CD4-positive, alpha-beta T cell (primary cell): ENCODE measurements around the gene C11orf97. TPM values are rescaled to one million over a fixed set of nuclear protein-coding genes. Genes with fewer than 3 reads are reported as not detected.

Source experiments
- ATAC-seq: fragments of 200-7000 bp; cut with Tn5 transposase; one replicate; pipeline ENCODE4 v1.10.0; 2022; ENCODE audit warnings: mild to moderate bottlenecking; ENCODE audit not compliant: poor library complexity
- CTCF ChIA-PET: fragments of 350-600 bp; sonication (Branson Sonifier 250); formaldehyde crosslinking; loops from one replicate; lab custom pipeline; 2021; ENCODE audit warnings: antibody characterized with exemption, inconsistent platforms; lab: Charles Lee
- POLR2A ChIA-PET: fragments of 350-600 bp; sonication (Branson Sonifier 250); formaldehyde crosslinking; loops from one replicate; lab custom pipeline; 2021; ENCODE audit warnings: antibody characterized with exemption, inconsistent platforms; lab: Charles Lee
- DNase-seq, 14 experiments: peaks; one replicate each; pipeline ENCODE4 v3.0.0-alpha.2; 2013 to 2020; ENCODE audit warnings: mixed read lengths in 2 of 14
- H3K27ac ChIP-seq, 2 donors: one replicate each; pipeline versions ENCODE4 v1.5.1 to v1.7.0; 2013; ENCODE audit warnings: low read length in 2 of 2, low read depth in 1 of 2, mild to moderate bottlenecking in 1 of 2
- H3K27me3 ChIP-seq, 2 experiments: 1 replicate in 1 of 2; 2 replicates in 1 of 2; pipeline versions ENCODE4 v1.6.1 to v1.7.0; 2013; ENCODE audit warnings: low read length in 2 of 2, control low read depth in 1 of 2, mild to moderate bottlenecking in 1 of 2, moderate library complexity in 1 of 2; ENCODE audit not compliant: insufficient read depth in 2 of 2, control insufficient read depth in 1 of 2
- H3K36me3 ChIP-seq: one replicate; pipeline ENCODE4 v1.6.1; 2013; ENCODE audit warnings: low read length, control low read depth; ENCODE audit not compliant: insufficient read depth
- H3K4me1 ChIP-seq: one replicate; pipeline ENCODE4 v1.6.1; 2013; ENCODE audit warnings: low read length, control low read depth; ENCODE audit not compliant: insufficient read depth
- H3K4me3 ChIP-seq: one replicate; pipeline ENCODE4 v1.5.1; 2013; ENCODE audit warnings: mild to moderate bottlenecking, low read length, moderate library complexity
- H3K9me3 ChIP-seq, 2 experiments: 1 replicate in 1 of 2; 2 replicates in 1 of 2; pipeline versions ENCODE4 v1.6.1 to v1.7.0; 2013; ENCODE audit warnings: low read length in 2 of 2, mild to moderate bottlenecking in 2 of 2, control low read depth in 1 of 2, moderate library complexity in 1 of 2; ENCODE audit not compliant: control insufficient read depth in 1 of 2, insufficient read depth in 1 of 2
- H3K27ac Mint-ChIP-seq: one replicate; pipeline ENCODE4 v1.8.0; 2020; ENCODE audit warnings: mixed read lengths
- H3K27me3 Mint-ChIP-seq: one replicate; pipeline ENCODE4 v1.8.0; 2021; ENCODE audit warnings: mixed read lengths
- H3K36me3 Mint-ChIP-seq: one replicate; pipeline ENCODE4 v1.8.0; 2021; ENCODE audit warnings: low read depth, mixed read lengths
- H3K4me1 Mint-ChIP-seq: one replicate; pipeline ENCODE4 v1.8.0; 2021; ENCODE audit warnings: low read depth, mixed read lengths
- H3K4me3 Mint-ChIP-seq: one replicate; pipeline ENCODE4 v1.8.0; 2020; ENCODE audit warnings: mild to moderate bottlenecking, mixed read lengths
- H3K9me3 Mint-ChIP-seq: one replicate; pipeline ENCODE4 v1.8.0; 2020; ENCODE audit warnings: mixed read lengths
- CTCF ChIP-seq: fragments of 200-600 bp; IDR thresholded peaks from one replicate; pipeline ENCODE4 v1.8.0; 2022; ENCODE audit warnings: antibody characterized with exemption, mild to moderate bottlenecking
- intact Hi-C, 2 experiments: fragments of 100-400 bp; cut with DNase I in 1 of 2; cut with micrococcal nuclease in 1 of 2; formaldehyde crosslinking; loops; one replicate each; pipeline versions ENCODE4 v1.15.1 to v1.9.0; 2023 to 2025; cut with DNase I, micrococcal nuclease
- total RNA-seq, 174 experiments: library from RNA in 2 of 174; stranded (reverse) in 2 of 174; gene quantifications; one replicate each; pipeline ENCODE4 v1.2.3 and lab custom pipeline; 2021 to 2026

The C11orf97 gene
- total RNA-seq, 2 experiments from 2014 or later = not detected

- ChIA-PET CTCF (no interaction called here), POLR2A (interaction anchor here (0.5 to 1.5 kb wide), 11 partner anchors 12 to 832 kb away, joined by 3 to 12 read pairs (median 3); partner anchors contain the start of genes C11orf54, C11orf97, CEP295 and MED17)
- TF ChIP-seq CTCF = no peak
- intact Hi-C loops = loop anchor here (2.0 to 10.0 kb wide), 6 partner anchors 365 to 1296 kb away; partner anchors contain the start of genes C11orf54 (in 1 of the 2), CWC15 (in 1 of the 2), KDM4D (in 1 of the 2) and MED17 (in 1 of the 2)
- Mint-ChIP-seq H3K4me3 (peak within 1 kb of the TSS; percentile 97), H3K4me1 (peaks cover 54% of the 10 kb centered on the region), H3K27me3 (no peaks in the 10 kb centered on the region), H3K9me3 (no peaks in the 10 kb centered on the region), H3K27ac (peak within 1 kb of the TSS; percentile 92), H3K36me3 (peaks cover 69% of the 10 kb centered on the region)
- DNase-seq (peak; percentile 91 to 99 (median 95)), ATAC-seq (peak; percentile 98)
- H3K9me3 ChIP-seq = no peaks in the 10 kb centered on the region
- H3K4me1 ChIP-seq = peaks cover 8% of the 10 kb centered on the region
- H3K27ac ChIP-seq = peak within 1 kb of the TSS; percentile 65 to 86
- no peaks in the 10 kb centered on the region for H3K27me3 ChIP-seq
- H3K36me3 ChIP-seq = peaks cover 38% of the 10 kb centered on the region
- H3K4me3 ChIP-seq = peak within 1 kb of the TSS; percentile 83
Observed at GRCh38 chr11:94493281-94494125, 18.8 kb upstream of the C11orf97 start, which contains the start of the genes ANKRD49 and MRE11. TSS of gene ANKRD49 (plus strand) at chr11:94493984. CDS start at chr11:94496694, 2,710 bp downstream. TSS of gene MRE11 (minus strand) at chr11:94493844. CDS start at chr11:94492801, 1,043 bp downstream.

GRCh38 chr11:94494126-94494680 is 18.1 kb upstream of the C11orf97 start:
- Mint-ChIP-seq H3K27ac (peak overlapping the region; percentile 92), H3K4me3 (peak overlapping the region; percentile 97), H3K4me1 (peaks cover 51% of the 10 kb centered on the region), H3K36me3 (peaks cover 69% of the 10 kb centered on the region), H3K27me3 (no peaks in the 10 kb centered on the region), H3K9me3 (no peaks in the 10 kb centered on the region)
- Histone ChIP-seq H3K36me3 (peaks cover 38% of the 10 kb centered on the region), H3K4me1 (peaks cover 8% of the 10 kb centered on the region), H3K27ac (peak overlapping the region; percentile 65 to 86), H3K9me3 (no peaks in the 10 kb centered on the region), H3K4me3 (peak overlapping the region; percentile 83), H3K27me3 (no peaks in the 10 kb centered on the region)
- ChIA-PET POLR2A (interaction anchor here (0.5 to 1.3 kb wide), 10 partner anchors 8 to 833 kb away, joined by 3 to 8 read pairs (median 3); partner anchors contain the start of genes C11orf54, C11orf97, CEP295 and MED17), CTCF (no interaction called here)
- no peak for TF ChIP-seq CTCF
- intact Hi-C loops = loop anchor here (2.0 to 10.0 kb wide), 6 partner anchors 365 to 1297 kb away; partner anchors contain the start of genes C11orf54 (in 1 of the 2), CWC15 (in 1 of the 2), KDM4D (in 1 of the 2) and MED17 (in 1 of the 2)
- DNase-seq = no peak
- ATAC-seq = peak; percentile 64

- intact Hi-C loops = loop anchor here (5.0 to 10.0 kb wide), 4 partner anchors 175 to 1555 kb away; partner anchors contain the start of genes CWC15 (in 1 of the 2) and KDM4D (in 1 of the 2)
- peaks cover 71% of the 10 kb centered on the region for H3K36me3 Mint-ChIP-seq
- H3K4me3 ChIP-seq = no peak overlapping the region
- CTCF ChIA-PET = interaction anchor here (0.8 kb wide), 2 partner anchors 605 to 1280 kb away, joined by 3 read pairs; no protein-coding TSS in a partner anchor
- TF ChIP-seq CTCF = no peak
- no peaks in the 10 kb centered on the region for H3K9me3 Mint-ChIP-seq
- peaks cover 10% of the 10 kb centered on the region for H3K4me1 Mint-ChIP-seq
- H3K4me1 ChIP-seq = no peaks in the 10 kb centered on the region
- no peak overlapping the region for H3K27ac ChIP-seq
- H3K27ac Mint-ChIP-seq = peak overlapping the region; percentile 14
- no peaks in the 10 kb centered on the region for H3K9me3 ChIP-seq
- H3K4me3 Mint-ChIP-seq = no peak overlapping the region
- H3K36me3 ChIP-seq = peaks cover 54% of the 10 kb centered on the region
- H3K27me3 Mint-ChIP-seq = no peaks in the 10 kb centered on the region
- H3K27me3 ChIP-seq = no peaks in the 10 kb centered on the region
- ATAC-seq (no peak), DNase-seq (no peak)
- POLR2A ChIA-PET = no interaction called here
Observed at GRCh38 chr11:94500181-94500580, 12.1 kb upstream of the C11orf97 start.
